ENCODE measurements around the gene KCND2. TPM values are rescaled to one million over a fixed set of nuclear protein-coding genes. Genes with fewer than 3 reads are reported as not detected.
A peak's percentile ranks its signal among the peaks of the same experiment; 100 is the strongest.

The KCND2 gene
- total RNA-seq, 1 donor from 2014 or later: 13.7 TPM

DNA sequence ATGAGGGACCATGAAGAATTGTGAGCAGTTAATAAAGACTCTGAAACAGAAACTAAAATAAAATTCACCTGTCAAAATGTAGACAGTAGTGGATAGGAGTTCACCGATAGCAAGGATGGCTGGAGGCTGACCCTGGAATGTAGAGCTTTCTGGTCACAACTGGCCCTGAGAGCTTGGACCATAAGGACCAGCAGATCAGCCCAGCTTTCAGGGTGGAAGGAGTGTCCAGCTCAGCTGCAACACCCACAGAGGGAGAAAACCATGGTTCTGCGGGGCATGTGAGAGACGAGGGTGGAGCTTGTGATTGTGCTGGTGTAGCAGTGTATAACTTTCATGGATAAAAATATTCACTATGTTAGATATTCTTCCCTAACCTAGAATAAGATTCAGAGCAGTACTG, 199.9 kb downstream of the KCND2 start:
- TF ChIP-seq, protein P1, sequence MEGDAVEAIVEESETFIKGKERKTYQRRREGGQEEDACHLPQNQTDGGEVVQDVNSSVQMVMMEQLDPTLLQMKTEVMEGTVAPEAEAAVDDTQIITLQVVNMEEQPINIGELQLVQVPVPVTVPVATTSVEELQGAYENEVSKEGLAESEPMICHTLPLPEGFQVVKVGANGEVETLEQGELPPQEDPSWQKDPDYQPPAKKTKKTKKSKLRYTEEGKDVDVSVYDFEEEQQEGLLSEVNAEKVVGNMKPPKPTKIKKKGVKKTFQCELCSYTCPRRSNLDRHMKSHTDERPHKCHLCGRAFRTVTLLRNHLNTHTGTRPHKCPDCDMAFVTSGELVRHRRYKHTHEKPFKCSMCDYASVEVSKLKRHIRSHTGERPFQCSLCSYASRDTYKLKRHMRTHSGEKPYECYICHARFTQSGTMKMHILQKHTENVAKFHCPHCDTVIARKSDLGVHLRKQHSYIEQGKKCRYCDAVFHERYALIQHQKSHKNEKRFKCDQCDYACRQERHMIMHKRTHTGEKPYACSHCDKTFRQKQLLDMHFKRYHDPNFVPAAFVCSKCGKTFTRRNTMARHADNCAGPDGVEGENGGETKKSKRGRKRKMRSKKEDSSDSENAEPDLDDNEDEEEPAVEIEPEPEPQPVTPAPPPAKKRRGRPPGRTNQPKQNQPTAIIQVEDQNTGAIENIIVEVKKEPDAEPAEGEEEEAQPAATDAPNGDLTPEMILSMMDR (IDR thresholded peaks at IDR 0.05; ENCODE audit: unreplicated experiment): no peak
- Mint-ChIP-seq H3K9me3 (ENCODE audit: low read depth) (no peaks in the 10 kb centered on the region), H3K36me3 (ENCODE audit: insufficient read depth) (no peaks in the 10 kb centered on the region), H3K4me3 (ENCODE audit: low read depth) (no peak overlapping the region), H3K27ac (no peak overlapping the region), H3K27me3 (no peaks in the 10 kb centered on the region), H3K4me1 (ENCODE audit: low read depth) (peaks cover 10% of the 10 kb centered on the region)
- no peak for DNase-seq (ENCODE audit: low spot score, unreplicated experiment)

DNA sequence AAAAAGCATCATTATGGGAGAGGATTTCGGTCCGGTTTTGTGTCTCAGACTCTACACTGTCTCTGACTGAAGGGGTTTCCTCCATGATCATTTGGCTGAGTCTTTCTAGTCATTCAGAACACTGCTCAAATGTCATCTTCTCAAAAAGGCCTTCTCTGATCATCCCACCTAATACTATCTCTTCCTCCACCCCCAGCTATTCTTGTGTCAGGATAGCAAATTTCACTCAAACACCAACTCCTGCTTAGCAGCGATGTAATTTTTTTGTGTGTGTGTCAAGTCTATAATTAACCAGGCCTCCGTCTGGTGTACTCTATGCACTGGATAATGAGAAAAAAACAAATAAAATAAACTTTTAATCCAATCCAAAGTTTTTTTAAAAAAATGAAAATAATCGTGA, 200.4 kb downstream of the KCND2 start:
- H3K4me3 Mint-ChIP-seq (ENCODE audit: low read depth): no peak overlapping the region
- no peaks in the 10 kb centered on the region for H3K27me3 Mint-ChIP-seq
- H3K9me3 Mint-ChIP-seq (ENCODE audit: low read depth): no peaks in the 10 kb centered on the region
- DNase-seq (ENCODE audit: low spot score, unreplicated experiment): no peak
- TF ChIP-seq, protein P1 (IDR thresholded peaks at IDR 0.05; ENCODE audit: unreplicated experiment): no peak
- peaks cover 10% of the 10 kb centered on the region for H3K4me1 Mint-ChIP-seq (ENCODE audit: low read depth)
- H3K27ac Mint-ChIP-seq: no peak overlapping the region
- H3K36me3 Mint-ChIP-seq (ENCODE audit: insufficient read depth): no peaks in the 10 kb centered on the region

DNA sequence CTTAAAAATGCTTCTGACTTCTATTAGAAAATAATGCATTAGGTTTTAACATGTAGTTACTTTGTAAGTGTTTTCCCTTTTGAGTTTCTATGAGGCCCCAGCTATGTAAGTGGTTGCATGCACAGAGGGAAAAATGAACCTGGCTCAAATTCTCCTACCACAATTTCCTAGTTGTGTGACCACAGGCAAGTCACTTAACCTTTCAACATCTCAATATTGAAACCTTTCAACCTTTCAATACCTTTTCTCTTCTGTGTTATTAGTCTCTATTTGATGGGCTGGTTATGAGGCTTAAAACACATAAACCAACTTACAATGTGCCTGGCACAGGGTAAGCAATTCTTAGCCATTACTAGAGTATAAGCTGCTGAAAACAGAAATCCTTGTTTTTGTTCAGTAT, 203.0 kb downstream of the KCND2 start:
- TF ChIP-seq, protein P1 (IDR thresholded peaks at IDR 0.05; ENCODE audit: unreplicated experiment): no peak
- H3K27ac Mint-ChIP-seq: peak overlapping the region; percentile 44
- H3K4me1 Mint-ChIP-seq (ENCODE audit: low read depth): peaks cover 10% of the 10 kb centered on the region
- DNase-seq (ENCODE audit: low spot score, unreplicated experiment): no peak
- H3K9me3 Mint-ChIP-seq (ENCODE audit: low read depth): peaks cover 6% of the 10 kb centered on the region
- peaks cover 4% of the 10 kb centered on the region for H3K36me3 Mint-ChIP-seq (ENCODE audit: insufficient read depth)
- no peak overlapping the region for H3K4me3 Mint-ChIP-seq (ENCODE audit: low read depth)
- H3K27me3 Mint-ChIP-seq: no peaks in the 10 kb centered on the region

DNA sequence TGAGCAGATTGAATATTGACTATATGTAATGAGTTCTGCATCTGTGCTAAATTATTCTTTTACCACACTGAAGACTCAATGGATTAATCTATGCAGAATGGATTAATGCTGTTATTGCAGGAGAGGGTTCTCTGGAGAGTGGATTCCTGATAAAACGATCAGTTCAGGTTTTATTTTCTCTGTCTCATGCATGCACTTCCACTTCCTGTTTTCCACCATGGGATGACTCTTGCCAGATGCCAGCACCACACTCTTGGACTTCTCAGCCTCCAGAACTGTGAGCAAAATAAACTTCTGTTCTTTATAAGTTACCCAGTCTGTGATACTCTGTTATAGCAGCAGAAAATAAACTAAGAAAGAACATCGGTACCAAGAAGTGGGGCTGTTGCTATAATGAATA, 207.5 kb downstream of the KCND2 start:
- H3K27ac Mint-ChIP-seq: no peak overlapping the region
- peaks cover 20% of the 10 kb centered on the region for H3K4me1 Mint-ChIP-seq (ENCODE audit: low read depth)
- no peaks in the 10 kb centered on the region for H3K27me3 Mint-ChIP-seq
- H3K9me3 Mint-ChIP-seq (ENCODE audit: low read depth): peaks cover 7% of the 10 kb centered on the region
- H3K36me3 Mint-ChIP-seq (ENCODE audit: insufficient read depth): peaks cover 4% of the 10 kb centered on the region
- no peak overlapping the region for H3K4me3 Mint-ChIP-seq (ENCODE audit: low read depth)
- TF ChIP-seq, protein P1 (IDR thresholded peaks at IDR 0.05; ENCODE audit: unreplicated experiment): no peak
- DNase-seq (ENCODE audit: low spot score, unreplicated experiment): no peak

DNA sequence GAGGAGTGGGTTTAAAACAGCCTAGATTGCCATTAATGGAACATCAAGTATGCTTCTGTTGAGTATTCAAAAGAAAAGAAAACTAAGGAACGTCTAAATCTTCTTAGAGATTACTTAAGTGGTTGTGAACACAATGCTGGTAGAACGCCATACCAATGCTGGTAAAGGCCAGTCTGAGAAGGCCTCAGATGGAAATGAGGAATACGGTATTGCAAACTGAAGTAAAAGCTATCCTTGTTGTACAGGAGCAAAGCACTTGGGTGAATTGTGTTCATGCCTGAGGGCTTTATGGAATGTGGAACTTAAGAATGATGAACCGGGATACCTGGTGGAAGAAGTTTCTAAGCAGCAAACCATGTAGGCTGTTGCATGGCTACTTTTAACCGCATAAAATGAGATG, 208.0 kb downstream of the KCND2 start:
- Mint-ChIP-seq H3K4me1 (ENCODE audit: low read depth) (peaks cover 17% of the 10 kb centered on the region), H3K9me3 (ENCODE audit: low read depth) (peaks cover 7% of the 10 kb centered on the region), H3K27me3 (no peaks in the 10 kb centered on the region), H3K27ac (peak overlapping the region; percentile 8), H3K36me3 (ENCODE audit: insufficient read depth) (peaks cover 4% of the 10 kb centered on the region), H3K4me3 (ENCODE audit: low read depth) (no peak overlapping the region)
- DNase-seq (ENCODE audit: low spot score, unreplicated experiment): no peak
- TF ChIP-seq, protein P1 (IDR thresholded peaks at IDR 0.05; ENCODE audit: unreplicated experiment): no peak
